Astrocyte of the spinal cord (primary cell): Measurements from ENCODE around the gene MIER2.
A peak's percentile ranks its signal among the peaks of the same experiment; 100 is the strongest.

Experiments used
- DNase-seq: peaks from one replicate; pipeline ENCODE4 v3.0.0; 2011; ENCODE audit warnings: low read depth, low spot score
- H3K4me3 ChIP-seq: 2 replicates; pipeline ENCODE4 v1.5.1; 2011; ENCODE audit warnings: low read depth, mild to moderate bottlenecking, low read length, moderate library complexity
- in situ Hi-C: cut with HindIII; loops from 2 replicates; pipeline ENCODE4 v1.10.0; 2017; ENCODE audit warnings: low sequenced_read_pairs
- TF ChIP-seq, protein P1 (sequence below): IDR thresholded peaks from 2 replicates; pipeline ENCODE4 v1.5.1; 2012; ENCODE audit warnings: low read depth, mild to moderate bottlenecking, low read length, inconsistent platforms

Gene MIER2

DNA sequence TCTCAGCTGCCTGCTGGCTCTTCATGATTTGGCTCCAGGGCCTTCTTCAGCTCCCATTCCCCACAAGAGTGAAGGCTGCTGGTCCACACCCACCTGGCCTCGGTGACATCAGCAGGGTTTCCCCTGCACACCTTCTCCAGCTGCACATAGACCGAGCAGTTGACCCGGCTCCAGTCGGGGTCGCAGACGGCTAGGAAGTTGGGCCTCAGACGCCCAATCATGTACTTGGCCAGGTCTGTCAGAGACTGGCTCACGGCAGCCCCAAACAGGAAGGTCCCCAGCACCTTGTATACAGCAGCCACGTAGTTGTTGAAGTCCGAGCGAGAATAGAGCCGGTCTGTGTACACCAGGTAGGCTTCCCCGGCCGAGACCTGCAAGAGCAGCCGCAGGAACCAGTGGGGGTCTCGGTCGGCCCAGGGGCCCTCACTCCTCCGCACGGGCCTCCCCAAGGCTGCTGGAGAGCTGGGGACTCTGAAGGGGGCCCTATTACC lies 57.2 kb downstream of the MIER2 start:
- no peak overlapping the region for H3K4me3 ChIP-seq
- TF ChIP-seq, protein P1, sequence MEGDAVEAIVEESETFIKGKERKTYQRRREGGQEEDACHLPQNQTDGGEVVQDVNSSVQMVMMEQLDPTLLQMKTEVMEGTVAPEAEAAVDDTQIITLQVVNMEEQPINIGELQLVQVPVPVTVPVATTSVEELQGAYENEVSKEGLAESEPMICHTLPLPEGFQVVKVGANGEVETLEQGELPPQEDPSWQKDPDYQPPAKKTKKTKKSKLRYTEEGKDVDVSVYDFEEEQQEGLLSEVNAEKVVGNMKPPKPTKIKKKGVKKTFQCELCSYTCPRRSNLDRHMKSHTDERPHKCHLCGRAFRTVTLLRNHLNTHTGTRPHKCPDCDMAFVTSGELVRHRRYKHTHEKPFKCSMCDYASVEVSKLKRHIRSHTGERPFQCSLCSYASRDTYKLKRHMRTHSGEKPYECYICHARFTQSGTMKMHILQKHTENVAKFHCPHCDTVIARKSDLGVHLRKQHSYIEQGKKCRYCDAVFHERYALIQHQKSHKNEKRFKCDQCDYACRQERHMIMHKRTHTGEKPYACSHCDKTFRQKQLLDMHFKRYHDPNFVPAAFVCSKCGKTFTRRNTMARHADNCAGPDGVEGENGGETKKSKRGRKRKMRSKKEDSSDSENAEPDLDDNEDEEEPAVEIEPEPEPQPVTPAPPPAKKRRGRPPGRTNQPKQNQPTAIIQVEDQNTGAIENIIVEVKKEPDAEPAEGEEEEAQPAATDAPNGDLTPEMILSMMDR = no peak
- no peak for DNase-seq
- in situ Hi-C loops = no loop called here

DNA sequence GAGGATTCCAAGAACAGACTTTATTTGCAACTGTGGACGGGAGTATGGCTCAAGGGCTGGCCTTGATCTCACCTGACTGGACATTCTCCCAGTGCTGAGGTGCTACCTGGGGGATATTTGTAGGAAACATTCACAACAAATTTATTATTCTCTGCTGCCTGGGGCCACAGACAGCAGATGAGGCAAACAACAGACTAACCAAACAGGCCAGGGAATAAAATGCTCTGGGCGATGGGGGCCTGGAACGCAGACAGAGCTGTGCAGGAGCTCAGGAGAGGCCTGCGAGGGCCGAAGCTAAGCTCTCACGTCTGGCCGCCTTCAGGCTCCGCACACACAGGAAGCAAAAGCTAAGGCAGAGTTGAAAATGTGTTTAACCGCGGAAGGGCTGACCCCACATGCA lies 61.2 kb downstream of the MIER2 start:
- DNase-seq = no peak
- TF ChIP-seq, protein P1 = no peak
- in situ Hi-C loops = no loop called here
- no peak overlapping the region for H3K4me3 ChIP-seq

DNA sequence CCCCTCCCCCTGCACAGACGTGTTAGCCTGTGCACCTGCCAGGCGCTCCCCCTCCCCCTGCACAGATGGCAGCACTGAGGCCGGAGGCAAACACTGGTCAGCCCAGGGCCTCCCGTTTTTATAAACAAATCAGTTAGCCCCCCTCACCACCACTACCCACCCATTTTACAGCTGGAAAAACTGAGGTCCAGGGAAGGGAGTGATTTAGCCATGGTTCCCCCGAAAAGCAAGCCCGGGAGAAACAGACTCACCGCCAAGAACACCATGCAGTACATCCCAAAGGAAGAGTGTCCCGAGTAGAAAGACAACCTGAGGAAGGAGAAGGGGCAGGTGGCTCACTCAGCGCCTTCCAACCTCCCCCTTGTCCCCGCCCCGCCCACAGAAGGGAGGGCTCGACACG lies 62.1 kb downstream of the MIER2 start:
- H3K4me3 ChIP-seq = no peak overlapping the region
- TF ChIP-seq, protein P1 = no peak
- in situ Hi-C loops = no loop called here
- no peak for DNase-seq

DNA sequence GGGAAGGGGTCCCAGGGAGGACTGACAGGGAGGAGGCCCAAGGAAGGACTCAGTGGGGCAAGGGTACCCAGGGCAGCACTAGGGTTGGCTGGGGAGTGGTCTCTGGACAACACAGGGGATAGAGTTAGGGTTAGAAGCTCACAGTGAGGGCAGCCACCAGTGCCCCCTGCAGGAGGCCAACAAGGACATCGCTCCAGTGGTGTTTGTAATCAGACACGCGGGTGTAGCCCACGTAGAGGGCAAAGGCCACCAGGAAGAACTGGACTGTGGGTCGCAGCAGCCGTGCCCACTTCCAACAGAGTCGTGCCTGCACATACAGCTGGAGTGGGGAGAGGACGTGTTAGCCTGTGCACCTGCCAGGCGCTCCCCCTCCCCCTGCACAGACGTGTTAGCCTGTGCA lies 62.6 kb downstream of the MIER2 start:
- in situ Hi-C loops = no loop called here
- no peak overlapping the region for H3K4me3 ChIP-seq
- no peak for DNase-seq
- TF ChIP-seq, protein P1 = peak; percentile 17

DNA sequence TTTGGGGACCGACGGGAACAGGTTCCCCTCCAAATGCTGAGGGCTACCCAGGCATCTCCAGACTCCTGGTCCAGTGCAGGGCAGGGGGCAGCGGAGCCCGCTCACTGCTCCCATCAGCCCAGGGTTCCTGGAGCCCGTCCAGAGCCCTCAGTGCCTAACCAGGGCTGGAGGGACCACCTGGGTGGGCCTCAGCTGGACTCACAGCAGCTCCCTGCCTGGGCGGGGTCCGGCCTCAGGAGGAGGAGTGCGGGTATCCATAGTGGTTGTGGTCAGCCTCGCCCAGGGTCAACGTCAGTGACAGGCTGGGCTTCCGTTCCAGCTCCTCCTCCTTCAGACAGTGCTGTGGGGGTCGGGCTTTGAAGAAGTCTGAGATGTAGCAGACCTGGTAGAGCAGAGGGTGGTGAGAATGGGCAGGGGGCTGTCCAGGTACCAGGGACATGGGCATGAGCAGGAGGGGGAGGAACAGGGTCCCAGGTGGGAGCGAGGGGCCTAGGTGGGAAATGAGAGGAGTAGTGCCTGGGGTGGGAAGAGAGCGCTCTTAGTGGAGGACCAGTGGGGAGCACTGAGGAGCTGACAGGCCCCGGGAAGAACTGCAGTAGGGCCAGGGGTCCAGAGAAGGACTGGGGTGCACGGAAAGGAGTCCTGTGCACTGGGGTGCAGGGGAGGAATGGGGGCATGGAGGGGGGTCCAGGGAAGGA lies 63.3 kb downstream of the MIER2 start:
- TF ChIP-seq, protein P1 = no peak
- H3K4me3 ChIP-seq = no peak overlapping the region
- in situ Hi-C loops = no loop called here
- no peak for DNase-seq

DNA sequence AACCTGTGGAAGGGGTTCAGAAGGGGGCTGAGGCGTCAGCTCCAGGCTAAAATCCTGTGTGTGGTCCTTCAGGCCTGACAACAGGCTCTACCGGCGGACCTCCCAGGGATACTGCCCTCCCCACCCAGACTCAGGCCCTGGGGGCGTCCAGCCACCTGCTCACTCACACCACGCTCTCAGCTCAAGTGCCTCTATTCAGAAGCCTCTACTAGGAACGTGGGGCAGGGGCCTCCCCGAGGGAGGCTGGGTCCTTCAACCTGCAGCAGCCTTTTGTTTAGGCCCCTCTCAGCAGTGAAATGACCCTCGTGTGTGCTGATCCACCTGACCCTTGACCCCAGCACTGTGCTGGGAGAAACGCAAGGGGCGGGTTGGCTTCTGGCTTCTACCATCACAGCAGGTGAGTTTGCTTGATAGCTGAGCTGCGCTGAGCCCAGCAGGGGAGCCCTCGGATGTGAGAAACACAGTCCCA lies 64.0 kb downstream of the MIER2 start:
- in situ Hi-C loops = no loop called here
- no peak for DNase-seq
- TF ChIP-seq, protein P1 = no peak

More for the DNA sequence above, 64.0 kb downstream of the MIER2 start:
- no peak overlapping the region for H3K4me3 ChIP-seq
